NK-92 treated with Interleukin-12 subunit alpha and Interleukin-12 subunit beta, amount 100 ng/mL, for 24 hours (cell line): ENCODE results near the gene SORBS1.

Source experiments
- DNase-seq: peaks from one replicate; lab custom pipeline; 2025; lab: John Stamatoyannopoulos, UW

Gene SORBS1

GRCh38 chr10:95459446-95460045, 101.6 kb downstream of the SORBS1 start:
- DNase-seq = no peak

GRCh38 chr10:95458871-95459270, 102.3 kb downstream of the SORBS1 start:
- no peak for DNase-seq

- no peak for DNase-seq
Observed at GRCh38 chr10:95458014-95458413, 103.2 kb downstream of the SORBS1 start.

- DNase-seq = no peak
Observed at GRCh38 chr10:95457319-95457886, 103.8 kb downstream of the SORBS1 start.

- DNase-seq = no peak
Observed at GRCh38 chr10:95456516-95456915, 104.7 kb downstream of the SORBS1 start.

- DNase-seq = no peak
Observed at GRCh38 chr10:95454940-95455339, 106.2 kb downstream of the SORBS1 start.

- DNase-seq = no peak
Observed at GRCh38 chr10:95454356-95454755, 106.8 kb downstream of the SORBS1 start.

- no peak for DNase-seq
Observed at GRCh38 chr10:95451568-95452524, 109.3 kb downstream of the SORBS1 start.

GRCh38 chr10:95451150-95451549, 110.0 kb downstream of the SORBS1 start:
- DNase-seq = no peak

- DNase-seq = no peak
Observed at GRCh38 chr10:95450188-95450587, 111.0 kb downstream of the SORBS1 start.

GRCh38 chr10:95447685-95448084, 113.5 kb downstream of the SORBS1 start:
- DNase-seq = no peak

- peak; percentile 2 for DNase-seq
Observed at GRCh38 chr10:95445837-95446486, 115.2 kb downstream of the SORBS1 start.

GRCh38 chr10:95445223-95445836, 115.8 kb downstream of the SORBS1 start:
- no peak for DNase-seq

GRCh38 chr10:95444792-95445191, 116.4 kb downstream of the SORBS1 start:
- DNase-seq = no peak

GRCh38 chr10:95443636-95444035, 117.5 kb downstream of the SORBS1 start:
- no peak for DNase-seq

GRCh38 chr10:95442341-95442740, 118.8 kb downstream of the SORBS1 start:
- no peak for DNase-seq

- no peak for DNase-seq
Observed at GRCh38 chr10:95441547-95441923, 119.6 kb downstream of the SORBS1 start.

- DNase-seq = no peak
Observed at GRCh38 chr10:95440756-95441546, 120.2 kb downstream of the SORBS1 start.

GRCh38 chr10:95440038-95440725, 121.0 kb downstream of the SORBS1 start:
- DNase-seq = no peak

- no peak for DNase-seq
Observed at GRCh38 chr10:95438781-95439180, 122.4 kb downstream of the SORBS1 start.

GRCh38 chr10:95437669-95438068, 123.5 kb downstream of the SORBS1 start:
- DNase-seq = no peak
